Measurements from ENCODE around the gene ADA. TPM values are rescaled to one million over a fixed set of nuclear protein-coding genes. Genes with fewer than 3 reads are reported as not detected.

ADA gene
- total and polyA plus RNA-seq, 9 of the 15 experiments (the other 6 are each of a cell fraction or from before 2014, with no cell fraction given): 2.4 to 26.1 (median 5.3) TPM

- TF ChIP-seq E2F8 (IDR thresholded peaks at IDR 0.05; ENCODE audit: low read depth, partially characterized antibody) (no peak), CXXC5 (CRISPR knock-in tag; IDR thresholded peaks at IDR 0.05) (peak; percentile 36; the same call in 1 of the 2 replicates), UBTF (IDR thresholded peaks at IDR 0.05; ENCODE audit: borderline replicate concordance in 1 of 2, low read depth in 2 of 2, low read length in 2 of 2) (no peak), HNRNPLL (IDR thresholded peaks at IDR 0.05; ENCODE audit: low read depth, low read length, poor library complexity, severe bottlenecking) (no peak), SPI1 (IDR thresholded peaks at IDR 0.05; ENCODE audit: borderline replicate concordance, low read depth, low read length) (0 out of 2 replicates have a peak, but pooled peaks have one; percentile 23), CBX8 (IDR thresholded peaks at IDR 0.05; ENCODE audit: borderline replicate concordance, extremely low read depth, low read depth, low read length, poor library complexity, severe bottlenecking) (no peak), ZNF280B (CRISPR knock-in tag; IDR thresholded peaks at IDR 0.05) (no peak), SIN3B (IDR thresholded peaks at IDR 0.05; ENCODE audit: low read depth) (no peak), SMARCE1 (IDR thresholded peaks at IDR 0.05) (no peak), PKNOX1 (IDR thresholded peaks at IDR 0.05) (peak; percentile 91), SMAD4 (CRISPR knock-in tag; conservative IDR thresholded peaks at IDR 0.05) (no peak), TBP (optimal IDR thresholded peaks at IDR 0.05; ENCODE audit: low read depth, low read length) (peak; percentile 38), CC2D1A (IDR thresholded peaks at IDR 0.05) (no peak), ZNF431 (CRISPR knock-in tag; IDR thresholded peaks at IDR 0.05) (no peak), HNRNPL (IDR thresholded peaks at IDR 0.05; ENCODE audit: low read depth, low read length) (no peak), CCNT2 (IDR thresholded peaks at IDR 0.05; ENCODE audit: borderline replicate concordance, extremely low read depth, insufficient read length, low read depth, low read length) (no peak), ELF1 (tag; IDR thresholded peaks at IDR 0.05) (no peak), GMEB1 (CRISPR knock-in tag; IDR thresholded peaks at IDR 0.05) (no peak), ZNF197 (CRISPR knock-in tag; IDR thresholded peaks at IDR 0.05; ENCODE audit: low read depth) (no peak)
Observed at GRCh38 chr20:44616604-44616964, 34.9 kb downstream of the ADA start (continued).
